ENCODE data around the gene CLIC4. TPM values are rescaled to one million over a fixed set of nuclear protein-coding genes. Genes with fewer than 3 reads are reported as not detected.

The CLIC4 gene
- total and polyA plus RNA-seq, 9 of the 15 experiments (the other 6 are each of a cell fraction or from before 2014, with no cell fraction given): 16.0 to 67.5 (median 38.4) TPM

- TF ChIP-seq BRCA1 (IDR thresholded peaks at IDR 0.05) (no peak), BRCA1 (CRISPR knock-in tag; IDR thresholded peaks at IDR 0.05) (no peak), EGR1 (conservative IDR thresholded peaks at IDR 0.05) (no peak), NFE2L1 (tag; IDR thresholded peaks at IDR 0.05; ENCODE audit: borderline replicate concordance, low read depth) (no peak), ZNF324 (CRISPR knock-in tag; IDR thresholded peaks at IDR 0.05) (no peak), HMGXB4 (CRISPR knock-in tag; IDR thresholded peaks at IDR 0.05) (no peak), SRSF3 (IDR thresholded peaks at IDR 0.05; ENCODE audit: insufficient read depth, low read length) (no peak), TRIM24 (IDR thresholded peaks at IDR 0.05) (no peak), ETV1 (tag; conservative IDR thresholded peaks at IDR 0.05; ENCODE audit: low read depth) (no peak), SMARCB1 (IDR thresholded peaks at IDR 0.05; ENCODE audit: insufficient read length, low read depth) (no peak), ZNF780A (CRISPR knock-in tag; IDR thresholded peaks at IDR 0.05) (no peak), ZNF589 (CRISPR knock-in tag; IDR thresholded peaks at IDR 0.05; ENCODE audit: low read depth) (no peak), ZNF311 (CRISPR knock-in tag; IDR thresholded peaks at IDR 0.05) (no peak), FOXM1 (IDR thresholded peaks at IDR 0.05; ENCODE audit: low read depth) (peak; percentile 41; the same call in 1 of the 2 replicates), FOXM1 (CRISPR knock-in tag; IDR thresholded peaks at IDR 0.05; ENCODE audit: low read depth) (no peak), ZNF511 (CRISPR knock-in tag; IDR thresholded peaks at IDR 0.05) (no peak), RBM17 (IDR thresholded peaks at IDR 0.05; ENCODE audit: borderline replicate concordance, low read depth, low read length) (no peak), ARID3B (CRISPR knock-in tag; IDR thresholded peaks at IDR 0.05; ENCODE audit: borderline replicate concordance) (no peak), RFX5 (IDR thresholded peaks at IDR 0.05; ENCODE audit: low read depth, low read length) (no peak), SUPT5H (IDR thresholded peaks at IDR 0.05) (no peak), HMGN3 (IDR thresholded peaks at IDR 0.05; ENCODE audit: borderline replicate concordance, extremely low read depth, insufficient read length, low read depth, low read length) (no peak), PCBP2 (IDR thresholded peaks at IDR 0.05; ENCODE audit: low read depth, low read length, poor library complexity, severe bottlenecking) (no peak), RBBP5 (IDR thresholded peaks at IDR 0.05; ENCODE audit: borderline replicate concordance, insufficient read depth, low read length, poor library complexity, severe bottlenecking) (no peak), TFAP4 (CRISPR knock-in tag; IDR thresholded peaks at IDR 0.05; ENCODE audit: borderline replicate concordance) (no peak; the same call in 1 of the 2 replicates)
Observed at GRCh38 chr1:24705260-24706073, 39.8 kb upstream of the CLIC4 start (continued).

Measured in K562 (cell line).